CD14-positive monocyte (primary cell): ENCODE results near the gene EVX2. TPM values are rescaled to one million over a fixed set of nuclear protein-coding genes. Genes with fewer than 3 reads are reported as not detected.
A peak's percentile ranks its signal among the peaks of the same experiment; 100 is the strongest.

Experiments used
- DNase-seq, 3 donors: peaks; one replicate each; pipeline ENCODE4 v3.0.0-alpha.2; 2011 to 2022
- H2AFZ ChIP-seq: 2 replicates; pipeline ENCODE4 v1.6.0; 2012; ENCODE audit warnings: mild to moderate bottlenecking, low read depth, low read length, inconsistent platforms; ENCODE audit not compliant: insufficient read depth, poor library complexity, severe bottlenecking
- H3K27ac ChIP-seq, 2 donors: 1 replicate in 1 of 2; 2 replicates in 1 of 2; pipeline ENCODE4 v1.5.1; 2012 to 2013; ENCODE audit warnings: low read length in 2 of 2, control low read depth in 1 of 2, inconsistent platforms in 1 of 2, low read depth in 1 of 2, mild to moderate bottlenecking in 1 of 2
- H3K27me3 ChIP-seq, 2 donors: one replicate each; pipeline versions ENCODE4 v1.6.0 to v1.6.1; 2011 to 2013; ENCODE audit warnings: low read length in 2 of 2; ENCODE audit not compliant: control insufficient read depth in 2 of 2, insufficient read depth in 2 of 2
- H3K36me3 ChIP-seq, 2 donors: replicated peaks in 1 of 2; 1 replicate in 1 of 2; 2 replicates in 1 of 2; pipeline versions ENCODE4 v1.5.1 to v1.6.1; 2012 to 2013; ENCODE audit warnings: low read length in 2 of 2, control low read depth in 1 of 2, inconsistent platforms in 1 of 2, mild to moderate bottlenecking in 1 of 2; ENCODE audit not compliant: insufficient read depth in 2 of 2, control insufficient read depth in 1 of 2
- H3K4me1 ChIP-seq, 2 donors: 1 replicate in 1 of 2; 2 replicates in 1 of 2; pipeline versions ENCODE4 v1.5.1 to v1.6.1; 2012 to 2013; ENCODE audit warnings: low read length in 2 of 2, control low read depth in 1 of 2, inconsistent platforms in 1 of 2, mild to moderate bottlenecking in 1 of 2, moderate library complexity in 1 of 2; ENCODE audit not compliant: insufficient read depth in 2 of 2, control insufficient read depth in 1 of 2
- H3K4me2 ChIP-seq: replicated peaks from 2 replicates; pipeline ENCODE3; 2012; ENCODE audit warnings: low read length, moderate library complexity, mild to moderate bottlenecking; ENCODE audit not compliant: poor library complexity, severe bottlenecking; ENCODE audit errors: extremely low read depth
- H3K4me3 ChIP-seq, 3 experiments: fragments of 200-600 bp in 1 of 3; sonication (generic) in 1 of 3; replicated peaks in 1 of 3; 1 replicate in 2 of 3; 2 replicates in 1 of 3; pipeline ENCODE4 v1.5.1; 2011 to 2013; ENCODE audit warnings: low read length in 3 of 3, mild to moderate bottlenecking in 3 of 3, control low read depth in 2 of 3, low read depth in 2 of 3, inconsistent platforms in 1 of 3, moderate library complexity in 1 of 3
- H3K79me2 ChIP-seq: 2 replicates; pipeline ENCODE4 v1.6.0; 2012; ENCODE audit warnings: mild to moderate bottlenecking, control low read depth, inconsistent platforms, low read length, moderate library complexity; ENCODE audit not compliant: insufficient read depth
- H3K9ac ChIP-seq: 2 replicates; pipeline ENCODE4 v1.6.0; 2017; ENCODE audit warnings: low read length, mild to moderate bottlenecking; ENCODE audit not compliant: insufficient read depth, poor library complexity, severe bottlenecking
- H3K9me3 ChIP-seq, 2 donors: replicated peaks in 1 of 2; 1 replicate in 1 of 2; 2 replicates in 1 of 2; pipeline versions ENCODE4 v1.5.1 to v1.6.1; 2012 to 2013; ENCODE audit warnings: low read length in 2 of 2, control low read depth in 1 of 2; ENCODE audit not compliant: control insufficient read depth in 1 of 2, insufficient read depth in 1 of 2
- H4K20me1 ChIP-seq: 2 replicates; pipeline ENCODE4 v1.6.0; 2012; ENCODE audit warnings: mild to moderate bottlenecking, low read length, control low read depth, moderate library complexity; ENCODE audit not compliant: insufficient read depth
- H3K27ac Mint-ChIP-seq, 7 donors: one replicate each; pipeline ENCODE4 v1.8.0; 2020; ENCODE audit warnings: mild to moderate bottlenecking in 7 of 7, mixed read lengths in 7 of 7, moderate library complexity in 6 of 7, inconsistent platforms in 2 of 7
- H3K27me3 Mint-ChIP-seq, 3 donors: one replicate each; pipeline ENCODE4 v1.8.0; 2021 to 2022; ENCODE audit warnings: low read depth in 3 of 3, mild to moderate bottlenecking in 3 of 3, mixed read lengths in 3 of 3, moderate library complexity in 3 of 3, inconsistent platforms in 1 of 3
- H3K36me3 Mint-ChIP-seq, 2 donors: one replicate each; pipeline ENCODE4 v1.8.0; 2020; ENCODE audit warnings: mixed read lengths in 2 of 2, inconsistent platforms in 1 of 2, mild to moderate bottlenecking in 1 of 2
- H3K4me1 Mint-ChIP-seq: one replicate; pipeline ENCODE4 v1.8.0; 2020; ENCODE audit warnings: mild to moderate bottlenecking, mixed read lengths
- H3K4me3 Mint-ChIP-seq, 2 donors: one replicate each; pipeline ENCODE4 v1.8.0; 2020; ENCODE audit warnings: mild to moderate bottlenecking in 2 of 2, mixed read lengths in 2 of 2, moderate library complexity in 1 of 2
- H3K9me3 Mint-ChIP-seq, 7 donors: one replicate each; pipeline ENCODE4 v1.8.0; 2020 to 2022; ENCODE audit warnings: mixed read lengths in 7 of 7, mild to moderate bottlenecking in 6 of 7, moderate library complexity in 6 of 7, inconsistent platforms in 2 of 7
- WGBS: methylation state at CpG from one replicate; pipeline ENCODE4 v1.1.5; 2013; ENCODE audit warnings: missing lambda C conversion rate; ENCODE audit not compliant: insufficient coverage; 5-methylcytosine and 5-hydroxymethylcytosine counted together
- intact Hi-C, 2 donors: fragments of 100-400 bp; cut with micrococcal nuclease; formaldehyde crosslinking; loops; one replicate each; pipeline versions ENCODE4 v1.15.0 to v1.15.1; 2023
- polyA plus RNA-seq, 3 donors: library from polyadenylated mRNA; depleted of rRNA in 1 of 3; unstranded in 2 of 3; stranded (reverse) in 1 of 3; fragments of 300-500 nt in 2 of 3; fragments of >200 nt in 1 of 3; fragmentation: Illumina TruSeq in 2 of 3; gene quantifications; 1 replicate in 2 of 3; 2 replicates in 1 of 3; pipeline ENCODE4 v1.2.3, GENCODE V29; 2012 to 2021
- TF ChIP-seq, protein P1 (sequence below): fragments of 200-600 bp; IDR thresholded peaks from one replicate; pipeline ENCODE4 v1.8.0; 2022; ENCODE audit warnings: antibody characterized with exemption, mild to moderate bottlenecking

Gene EVX2
- polyA plus RNA-seq, 3 donors, result not detected

DNA sequence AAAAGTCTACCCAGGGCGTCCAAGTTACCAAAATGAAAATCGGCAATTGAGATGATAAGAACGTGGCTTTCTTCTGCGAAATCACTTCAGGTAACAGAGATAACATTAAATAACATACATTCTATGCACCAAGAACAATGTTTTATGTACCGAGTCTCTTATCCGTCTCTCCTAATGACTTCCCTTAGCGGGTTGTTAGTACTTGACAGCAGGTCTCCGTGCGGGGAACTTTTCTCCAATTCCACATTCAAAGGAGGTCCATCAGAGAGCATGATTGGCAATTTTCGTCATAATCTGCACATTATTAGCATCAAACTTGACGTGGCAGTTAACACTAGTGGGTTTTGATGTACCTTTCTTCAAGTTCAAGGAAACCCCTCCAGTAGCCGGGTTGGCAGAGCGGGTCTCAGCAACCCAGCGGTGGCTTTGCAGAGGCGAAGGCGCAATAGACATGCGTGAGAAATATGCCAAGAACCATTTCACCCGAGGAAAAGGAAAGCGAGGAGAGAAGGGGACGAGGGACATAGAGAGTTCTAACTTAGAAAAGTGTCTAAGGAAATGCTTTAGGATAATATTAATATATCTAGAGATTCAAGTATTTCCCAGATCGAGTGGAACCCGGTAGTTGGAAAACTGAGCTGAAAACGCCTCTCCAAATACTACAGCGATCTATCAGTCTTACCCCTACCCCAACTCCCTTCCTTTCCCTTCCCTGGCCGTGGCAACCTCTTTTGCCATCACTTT, 5.0 kb downstream of the EVX2 start:
- no peaks in the 10 kb centered on the region for H3K36me3 ChIP-seq
- peaks cover 85 to 95% (median 91%) of the 10 kb centered on the region in 3 donors for H3K27me3 Mint-ChIP-seq
- no peak overlapping the region for H2AFZ ChIP-seq
- intact Hi-C loops, result loop anchor here in 1 of 2 donors (5.0 kb wide), 1 partner anchor 34 kb away; no protein-coding TSS in a partner anchor
- H3K27ac Mint-ChIP-seq, result no peak overlapping the region
- no peaks in the 10 kb centered on the region for H4K20me1 ChIP-seq
- no peaks in the 10 kb centered on the region for H3K79me2 ChIP-seq
- no peak overlapping the region for H3K4me3 ChIP-seq
- peaks cover 10 to 45% (median 35%) of the 10 kb centered on the region in 7 donors for H3K9me3 Mint-ChIP-seq
- H3K4me1 ChIP-seq, result peaks cover 0 to 20% of the 10 kb centered on the region in 2 donors
- H3K4me1 Mint-ChIP-seq, result peaks cover 22% of the 10 kb centered on the region
- H3K9me3 ChIP-seq, result peaks cover 8 to 69% of the 10 kb centered on the region in 2 donors
- no peak overlapping the region for H3K27ac ChIP-seq
- H3K36me3 Mint-ChIP-seq, result peaks cover 8 to 15% of the 10 kb centered on the region in 2 donors
- H3K27me3 ChIP-seq, result peaks cover 91 to 96% of the 10 kb centered on the region in 2 donors
- TF ChIP-seq, protein P1, sequence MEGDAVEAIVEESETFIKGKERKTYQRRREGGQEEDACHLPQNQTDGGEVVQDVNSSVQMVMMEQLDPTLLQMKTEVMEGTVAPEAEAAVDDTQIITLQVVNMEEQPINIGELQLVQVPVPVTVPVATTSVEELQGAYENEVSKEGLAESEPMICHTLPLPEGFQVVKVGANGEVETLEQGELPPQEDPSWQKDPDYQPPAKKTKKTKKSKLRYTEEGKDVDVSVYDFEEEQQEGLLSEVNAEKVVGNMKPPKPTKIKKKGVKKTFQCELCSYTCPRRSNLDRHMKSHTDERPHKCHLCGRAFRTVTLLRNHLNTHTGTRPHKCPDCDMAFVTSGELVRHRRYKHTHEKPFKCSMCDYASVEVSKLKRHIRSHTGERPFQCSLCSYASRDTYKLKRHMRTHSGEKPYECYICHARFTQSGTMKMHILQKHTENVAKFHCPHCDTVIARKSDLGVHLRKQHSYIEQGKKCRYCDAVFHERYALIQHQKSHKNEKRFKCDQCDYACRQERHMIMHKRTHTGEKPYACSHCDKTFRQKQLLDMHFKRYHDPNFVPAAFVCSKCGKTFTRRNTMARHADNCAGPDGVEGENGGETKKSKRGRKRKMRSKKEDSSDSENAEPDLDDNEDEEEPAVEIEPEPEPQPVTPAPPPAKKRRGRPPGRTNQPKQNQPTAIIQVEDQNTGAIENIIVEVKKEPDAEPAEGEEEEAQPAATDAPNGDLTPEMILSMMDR, result no peak
- 15% methylated on average over 10 of the region's 25 CpGs for WGBS
- peak overlapping the region in 1 of 2 donors; percentile 92 for H3K4me3 Mint-ChIP-seq
- H3K9ac ChIP-seq, result no peak overlapping the region
- no peak for DNase-seq
- H3K4me2 ChIP-seq, result no peak overlapping the region

DNA sequence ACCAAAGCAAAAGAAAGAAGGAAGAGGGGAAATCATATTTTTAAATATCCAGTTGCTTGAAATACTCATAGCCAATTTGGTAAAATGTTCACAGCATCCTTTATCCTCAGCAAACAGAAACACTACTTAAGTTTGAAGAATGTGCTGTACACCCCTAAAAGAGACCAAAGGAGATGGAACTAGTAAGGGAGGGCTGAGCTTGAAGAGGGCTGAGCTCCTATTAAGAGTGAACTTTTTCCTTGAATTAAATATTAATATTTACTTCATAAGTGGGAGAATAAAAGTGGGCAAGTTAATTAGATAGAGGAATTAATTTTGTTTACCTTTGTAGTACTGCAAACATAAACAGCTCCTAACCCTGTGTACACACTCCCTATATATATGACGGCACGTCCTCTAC, 7.0 kb downstream of the EVX2 start:
- Histone ChIP-seq H3K36me3 (no peaks in the 10 kb centered on the region), H3K4me3 (no peak overlapping the region), H2AFZ (no peak overlapping the region), H3K79me2 (no peaks in the 10 kb centered on the region), H3K4me2 (no peak overlapping the region), H3K9me3 (peaks cover 10 to 66% of the 10 kb centered on the region in 2 donors), H3K27me3 (peaks cover 91 to 96% of the 10 kb centered on the region in 2 donors), H3K9ac (no peak overlapping the region), H3K4me1 (peaks cover 0 to 15% of the 10 kb centered on the region in 2 donors), H3K27ac (no peak overlapping the region), H4K20me1 (no peaks in the 10 kb centered on the region)
- peaks cover 8 to 15% of the 10 kb centered on the region in 2 donors for H3K36me3 Mint-ChIP-seq
- H3K27me3 Mint-ChIP-seq, result peaks cover 84 to 95% (median 91%) of the 10 kb centered on the region in 3 donors
- no peak for DNase-seq
- peaks cover 24% of the 10 kb centered on the region for H3K4me1 Mint-ChIP-seq
- intact Hi-C loops, result loop anchor here in 1 of 2 donors (5.0 kb wide), 1 partner anchor 36 kb away; no protein-coding TSS in a partner anchor
- peak overlapping the region in 1 of 2 donors; percentile 76 for H3K4me3 Mint-ChIP-seq
- no CpG with 5 or more reads among the region's 2 CpGs for WGBS
- TF ChIP-seq, protein P1, result no peak
- H3K9me3 Mint-ChIP-seq, result peaks cover 10 to 45% (median 35%) of the 10 kb centered on the region in 7 donors
- H3K27ac Mint-ChIP-seq, result no peak overlapping the region
